HepG2 (cell line): Measurements from ENCODE around the gene ZNFX1. TPM values are rescaled to one million over a fixed set of nuclear protein-coding genes. Genes with fewer than 3 reads are reported as not detected.
A peak's percentile ranks its signal among the peaks of the same experiment; 100 is the strongest.

ENCODE experiments used
- DPF2 ChIP-seq: sonication (generic); formaldehyde crosslinking; IDR thresholded peaks from 2 replicates; pipeline ENCODE4 v1.4.0; 2020; ENCODE audit warnings: mild to moderate bottlenecking, low read depth, missing genetic modification reagents, borderline replicate concordance
- KDM4B ChIP-seq: sonication (generic); formaldehyde crosslinking; IDR thresholded peaks from 2 replicates; pipeline ENCODE4 v1.4.0; 2020; ENCODE audit warnings: missing genetic modification reagents
- KLF12 ChIP-seq: sonication (generic); formaldehyde crosslinking; IDR thresholded peaks from 2 replicates; pipeline ENCODE4 v1.4.0; 2020; ENCODE audit warnings: missing genetic modification reagents, borderline replicate concordance
- KLF9 ChIP-seq: IDR thresholded peaks from 2 replicates; pipeline ENCODE4 v1.6.1; 2016; ENCODE audit warnings: low read depth
- NCOA2 ChIP-seq: sonication (generic); formaldehyde crosslinking; IDR thresholded peaks from 2 replicates; pipeline ENCODE4 v1.8.0; 2022; ENCODE audit warnings: inconsistent platforms
- NFATC3 ChIP-seq: sonication (generic); formaldehyde crosslinking; IDR thresholded peaks from 2 replicates; pipeline ENCODE4 v1.5.1; 2020; ENCODE audit warnings: mild to moderate bottlenecking, missing genetic modification reagents
- RCOR2 ChIP-seq: IDR thresholded peaks from 2 replicates; pipeline ENCODE4 v1.6.1; 2016; ENCODE audit warnings: missing biosample characterization, missing genetic modification reagents
- SIX1 ChIP-seq: sonication (generic); formaldehyde crosslinking; IDR thresholded peaks from 2 replicates; pipeline ENCODE4 v1.4.0; 2020; ENCODE audit warnings: missing genetic modification reagents, borderline replicate concordance
- SOX13 ChIP-seq, 3 experiments: fragments of 450-650 bp in 1 of 3; sonication (generic) in 1 of 3; formaldehyde crosslinking in 1 of 3; IDR thresholded peaks in 2 of 3; conservative IDR thresholded peaks in 1 of 3; 2 replicates each; pipeline versions ENCODE4 v1.5.0 to v1.6.1; 2016 to 2020; ENCODE audit warnings: antibody characterized with exemption in 1 of 3, mild to moderate bottlenecking in 1 of 3, missing compliant biosample characterization in 1 of 3, missing genetic modification reagents in 1 of 3, moderate library complexity in 1 of 3
- TAF1 ChIP-seq: sonication (generic); formaldehyde crosslinking; IDR thresholded peaks from 2 replicates; pipeline ENCODE4 v1.4.0; 2020; ENCODE audit warnings: missing genetic modification reagents
- XBP1 ChIP-seq: sonication (generic); formaldehyde crosslinking; IDR thresholded peaks from 2 replicates; pipeline ENCODE4 v1.5.0; 2020; ENCODE audit warnings: missing genetic modification reagents
- ZBTB1 ChIP-seq: sonication (generic); formaldehyde crosslinking; IDR thresholded peaks from 2 replicates; pipeline ENCODE4 v1.4.0; 2020; ENCODE audit warnings: missing genetic modification reagents, borderline replicate concordance
- ZNF138 ChIP-seq: sonication (generic); formaldehyde crosslinking; IDR thresholded peaks from 2 replicates; pipeline ENCODE4 v1.5.0; 2020; ENCODE audit warnings: mild to moderate bottlenecking, low read depth, missing genetic modification reagents
- ZNF20 ChIP-seq: sonication (generic); formaldehyde crosslinking; IDR thresholded peaks from 2 replicates; pipeline ENCODE4 v1.4.0; 2020; ENCODE audit warnings: mild to moderate bottlenecking, moderate library complexity, missing genetic modification reagents
- ZNF34 ChIP-seq: sonication (generic); formaldehyde crosslinking; IDR thresholded peaks from 2 replicates; pipeline ENCODE4 v1.4.0; 2020; ENCODE audit warnings: mild to moderate bottlenecking, missing genetic modification reagents, borderline replicate concordance
- ZNF501 ChIP-seq: sonication (generic); formaldehyde crosslinking; IDR thresholded peaks from 2 replicates; pipeline ENCODE4 v1.5.1; 2020; ENCODE audit warnings: mild to moderate bottlenecking, moderate library complexity, missing genetic modification reagents
- ZNF530 ChIP-seq: sonication (generic); formaldehyde crosslinking; IDR thresholded peaks from 2 replicates; pipeline ENCODE4 v1.5.0; 2020; ENCODE audit warnings: low read depth, mild to moderate bottlenecking, missing genetic modification reagents
- ZNF619 ChIP-seq: sonication (generic); formaldehyde crosslinking; IDR thresholded peaks from 2 replicates; pipeline ENCODE4 v1.4.0; 2020; ENCODE audit warnings: mild to moderate bottlenecking, missing genetic modification reagents
- ZSCAN12 ChIP-seq: sonication (generic); formaldehyde crosslinking; IDR thresholded peaks from 2 replicates; pipeline ENCODE4 v1.9.0; 2021; ENCODE audit warnings: mild to moderate bottlenecking, missing genetic modification reagents
- polyA plus RNA-seq, 8 experiments: library from polyadenylated mRNA; depleted of rRNA in 3 of 8; stranded (reverse) in 7 of 8; unstranded in 1 of 8; fragments of >200 nt; fragmentation: Illumina TruSeq in 4 of 8; extraction: Trizol in 4 of 8; gene quantifications; 2 replicates each; pipeline versions ENCODE4 v1.2.1 to v1.2.3, GENCODE V29; 2011 to 2016; ENCODE audit warnings: low read depth in 4 of 8, missing spikeins in 1 of 8, mixed read lengths in 1 of 8; ENCODE audit not compliant: insufficient read depth in 1 of 8
- total RNA-seq, 5 experiments: library from RNA; depleted of rRNA; stranded (reverse); fragments of >200 nt; fragmentation: Illumina TruSeq; extraction: Trizol; gene quantifications; 2 replicates each; pipeline ENCODE4 v1.2.3, GENCODE V29; 2016; ENCODE audit warnings: low read depth in 1 of 5
- TF ChIP-seq, protein P1 (sequence below): sonication (generic); formaldehyde crosslinking; IDR thresholded peaks from 2 replicates; pipeline ENCODE4 v1.8.1; 2023; ENCODE audit warnings: mild to moderate bottlenecking, missing genetic modification reagents, borderline replicate concordance
- TF ChIP-seq, protein P2 (sequence below): sonication (generic); formaldehyde crosslinking; IDR thresholded peaks from 2 replicates; pipeline ENCODE4 v1.5.1; 2020; ENCODE audit warnings: missing genetic modification reagents, mild to moderate bottlenecking, borderline replicate concordance
- TF ChIP-seq, protein P3 (sequence below): sonication (generic); formaldehyde crosslinking; IDR thresholded peaks from 2 replicates; pipeline ENCODE4 v1.9.0; 2021; ENCODE audit warnings: missing genetic modification reagents, borderline replicate concordance
- TF ChIP-seq, protein P4 (sequence below): sonication (generic); formaldehyde crosslinking; IDR thresholded peaks from 2 replicates; pipeline ENCODE4 v1.4.0; 2020; ENCODE audit warnings: missing genetic modification reagents
- TF ChIP-seq, protein P5 (sequence below): sonication (generic); formaldehyde crosslinking; IDR thresholded peaks from 2 replicates; pipeline ENCODE4 v1.5.1; 2020; ENCODE audit warnings: missing genetic modification reagents, mild to moderate bottlenecking, borderline replicate concordance

ZNFX1 gene
- total and polyA plus RNA-seq, 2 of the 13 experiments (the other 11 are each of a cell fraction or from before 2014, with no cell fraction given), result 2.9 to 11.1 TPM

DNA sequence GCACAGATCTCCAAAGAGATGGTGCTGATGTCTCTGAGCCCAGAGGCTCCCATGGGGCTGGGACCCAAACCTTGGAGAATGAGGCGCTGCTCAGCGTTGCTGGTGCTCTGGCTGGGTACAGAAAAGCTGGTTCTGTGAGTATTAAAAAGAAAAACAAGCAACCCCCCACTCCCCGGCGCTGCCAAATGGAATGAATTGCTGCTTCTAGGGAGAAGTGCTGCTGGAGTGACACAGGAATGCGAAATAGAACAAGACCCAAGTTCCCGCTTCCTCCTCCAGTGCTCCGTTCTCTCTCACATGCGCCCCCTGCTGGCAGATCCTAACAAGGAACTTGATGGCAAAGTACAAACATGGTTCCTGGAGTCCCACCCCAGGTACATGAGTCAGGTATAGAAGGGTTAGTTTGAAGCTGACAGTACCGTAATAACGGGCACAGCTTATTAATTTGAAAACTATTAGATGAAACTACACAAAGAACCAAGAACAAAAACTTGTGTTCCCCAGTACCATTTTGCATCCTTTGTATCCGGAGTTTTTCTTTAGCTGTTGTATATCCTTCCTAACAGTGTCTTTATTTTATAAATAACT, 60.8 kb downstream of the ZNFX1 start (continued):
- TF ChIP-seq TAF1 (CRISPR knock-in tag) (no peak), ZNF530 (no peak), KLF9 (CRISPR knock-in tag) (no peak), RCOR2 (peak; percentile 67; the same call in 1 of the 2 replicates), ZNF501 (peak; percentile 69), ZBTB1 (CRISPR knock-in tag) (no peak), ZSCAN12 (no peak), XBP1 (CRISPR knock-in tag) (no peak), DPF2 (no peak), SOX13 (IDR thresholded peaks at IDR 0.05) (no peak), SOX13 (CRISPR knock-in tag; conservative IDR thresholded peaks at IDR 0.05 in 1 of 2, IDR thresholded peaks at IDR 0.05 in 1 of 2) (peak in 1 of 2 experiments; percentile 30; a peak in 1 of 4 replicates), ZNF619 (CRISPR knock-in tag) (peak; percentile 55; the same call in 1 of the 2 replicates), SIX1 (peak; percentile 23; the same call in 1 of the 2 replicates), KLF12 (CRISPR knock-in tag) (0 out of 2 replicates have a peak, but pooled peaks have one; percentile 50), KDM4B (no peak; the same call in 1 of the 2 replicates), ZNF138 (no peak; the same call in 1 of the 2 replicates), ZNF34 (no peak), NFATC3 (CRISPR knock-in tag) (no peak), ZNF20 (CRISPR knock-in tag) (no peak), NCOA2 (0 out of 2 replicates have a peak, but pooled peaks have one; percentile 27)
- TF ChIP-seq, protein P1, sequence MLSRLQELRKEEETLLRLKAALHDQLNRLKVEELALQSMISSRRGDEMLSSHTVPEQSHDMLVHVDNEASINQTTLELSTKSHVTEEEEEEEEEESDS (CRISPR knock-in tag), result no peak
- TF ChIP-seq, protein P2, sequence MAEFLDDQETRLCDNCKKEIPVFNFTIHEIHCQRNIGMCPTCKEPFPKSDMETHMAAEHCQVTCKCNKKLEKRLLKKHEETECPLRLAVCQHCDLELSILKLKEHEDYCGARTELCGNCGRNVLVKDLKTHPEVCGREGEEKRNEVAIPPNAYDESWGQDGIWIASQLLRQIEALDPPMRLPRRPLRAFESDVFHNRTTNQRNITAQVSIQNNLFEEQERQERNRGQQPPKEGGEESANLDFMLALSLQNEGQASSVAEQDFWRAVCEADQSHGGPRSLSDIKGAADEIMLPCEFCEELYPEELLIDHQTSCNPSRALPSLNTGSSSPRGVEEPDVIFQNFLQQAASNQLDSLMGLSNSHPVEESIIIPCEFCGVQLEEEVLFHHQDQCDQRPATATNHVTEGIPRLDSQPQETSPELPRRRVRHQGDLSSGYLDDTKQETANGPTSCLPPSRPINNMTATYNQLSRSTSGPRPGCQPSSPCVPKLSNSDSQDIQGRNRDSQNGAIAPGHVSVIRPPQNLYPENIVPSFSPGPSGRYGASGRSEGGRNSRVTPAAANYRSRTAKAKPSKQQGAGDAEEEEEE (CRISPR knock-in tag), result no peak
- TF ChIP-seq, protein P3, sequence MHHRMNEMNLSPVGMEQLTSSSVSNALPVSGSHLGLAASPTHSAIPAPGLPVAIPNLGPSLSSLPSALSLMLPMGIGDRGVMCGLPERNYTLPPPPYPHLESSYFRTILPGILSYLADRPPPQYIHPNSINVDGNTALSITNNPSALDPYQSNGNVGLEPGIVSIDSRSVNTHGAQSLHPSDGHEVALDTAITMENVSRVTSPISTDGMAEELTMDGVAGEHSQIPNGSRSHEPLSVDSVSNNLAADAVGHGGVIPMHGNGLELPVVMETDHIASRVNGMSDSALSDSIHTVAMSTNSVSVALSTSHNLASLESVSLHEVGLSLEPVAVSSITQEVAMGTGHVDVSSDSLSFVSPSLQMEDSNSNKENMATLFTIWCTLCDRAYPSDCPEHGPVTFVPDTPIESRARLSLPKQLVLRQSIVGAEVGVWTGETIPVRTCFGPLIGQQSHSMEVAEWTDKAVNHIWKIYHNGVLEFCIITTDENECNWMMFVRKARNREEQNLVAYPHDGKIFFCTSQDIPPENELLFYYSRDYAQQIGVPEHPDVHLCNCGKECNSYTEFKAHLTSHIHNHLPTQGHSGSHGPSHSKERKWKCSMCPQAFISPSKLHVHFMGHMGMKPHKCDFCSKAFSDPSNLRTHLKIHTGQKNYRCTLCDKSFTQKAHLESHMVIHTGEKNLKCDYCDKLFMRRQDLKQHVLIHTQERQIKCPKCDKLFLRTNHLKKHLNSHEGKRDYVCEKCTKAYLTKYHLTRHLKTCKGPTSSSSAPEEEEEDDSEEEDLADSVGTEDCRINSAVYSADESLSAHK (CRISPR knock-in tag), result no peak
- TF ChIP-seq, protein P4, sequence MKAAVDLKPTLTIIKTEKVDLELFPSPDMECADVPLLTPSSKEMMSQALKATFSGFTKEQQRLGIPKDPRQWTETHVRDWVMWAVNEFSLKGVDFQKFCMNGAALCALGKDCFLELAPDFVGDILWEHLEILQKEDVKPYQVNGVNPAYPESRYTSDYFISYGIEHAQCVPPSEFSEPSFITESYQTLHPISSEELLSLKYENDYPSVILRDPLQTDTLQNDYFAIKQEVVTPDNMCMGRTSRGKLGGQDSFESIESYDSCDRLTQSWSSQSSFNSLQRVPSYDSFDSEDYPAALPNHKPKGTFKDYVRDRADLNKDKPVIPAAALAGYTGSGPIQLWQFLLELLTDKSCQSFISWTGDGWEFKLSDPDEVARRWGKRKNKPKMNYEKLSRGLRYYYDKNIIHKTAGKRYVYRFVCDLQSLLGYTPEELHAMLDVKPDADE, result no peak
- TF ChIP-seq, protein P5, sequence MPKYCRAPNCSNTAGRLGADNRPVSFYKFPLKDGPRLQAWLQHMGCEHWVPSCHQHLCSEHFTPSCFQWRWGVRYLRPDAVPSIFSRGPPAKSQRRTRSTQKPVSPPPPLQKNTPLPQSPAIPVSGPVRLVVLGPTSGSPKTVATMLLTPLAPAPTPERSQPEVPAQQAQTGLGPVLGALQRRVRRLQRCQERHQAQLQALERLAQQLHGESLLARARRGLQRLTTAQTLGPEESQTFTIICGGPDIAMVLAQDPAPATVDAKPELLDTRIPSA (CRISPR knock-in tag), result no peak
